H1 (cell line): ENCODE data around the gene ADM5. TPM values are rescaled to one million over a fixed set of nuclear protein-coding genes. Genes with fewer than 3 reads are reported as not detected.

Experiments used
- CTCF ChIA-PET: fragments of 300-600 bp; sonication (Branson Sonifier 250); formaldehyde crosslinking; loops from one replicate; lab custom pipeline; 2021; ENCODE audit not compliant: partially characterized antibody; lab: Charles Lee
- POLR2A ChIA-PET: fragments of 300-600 bp; sonication (Branson Sonifier 250); formaldehyde crosslinking; loops from one replicate; lab custom pipeline; 2021; ENCODE audit warnings: inconsistent platforms; ENCODE audit not compliant: partially characterized antibody; lab: Charles Lee
- DNase-seq, 2 experiments: peaks; one replicate each; pipeline versions ENCODE4 v3.0.0 to v3.0.0-alpha.2; 2010 to 2022; ENCODE audit warnings: low spot score in 2 of 2, low read depth in 1 of 2, mixed read lengths in 1 of 2
- FAIRE-seq: peaks from 2 replicates; lab custom pipeline; 2011; peaks lifted over from hg19 to GRCh38; lab: Jason Lieb, UNC
- H2AFZ ChIP-seq: 2 replicates; pipeline ENCODE4 v1.8.1; 2012; ENCODE audit warnings: low read length, inconsistent platforms
- H2AK5ac ChIP-seq: 2 replicates; pipeline ENCODE4 v1.6.1; 2013; ENCODE audit warnings: low read depth, low read length
- H2BK120ac ChIP-seq: replicated peaks from 2 replicates; pipeline ENCODE3; 2013; ENCODE audit warnings: low read depth, low read length, inconsistent platforms
- H2BK12ac ChIP-seq: 2 replicates; pipeline ENCODE4 v1.6.1; 2013; ENCODE audit warnings: low read depth, low read length
- H2BK15ac ChIP-seq: 2 replicates; pipeline ENCODE4 v1.6.1; 2013; ENCODE audit warnings: low read length
- H2BK20ac ChIP-seq: 2 replicates; pipeline ENCODE4 v1.6.1; 2013; ENCODE audit warnings: low read length
- H2BK5ac ChIP-seq: 2 replicates; pipeline ENCODE4 v1.6.1; 2013; ENCODE audit warnings: low read depth, low read length
- H3K14ac ChIP-seq: 2 replicates; pipeline ENCODE4 v1.6.1; 2013; ENCODE audit warnings: inconsistent platforms; ENCODE audit not compliant: insufficient read length
- H3K18ac ChIP-seq: 2 replicates; pipeline ENCODE4 v1.6.1; 2013; ENCODE audit warnings: low read length; ENCODE audit errors: extremely low read depth
- H3K23ac ChIP-seq: 2 replicates; pipeline ENCODE4 v1.6.1; 2013; ENCODE audit warnings: inconsistent platforms; ENCODE audit not compliant: insufficient read length
- H3K23me2 ChIP-seq: 2 replicates; pipeline ENCODE4 v1.6.1; 2013; ENCODE audit warnings: low read depth, low read length
- H3K27ac ChIP-seq: 2 replicates; pipeline ENCODE4 v1.6.1; 2011; ENCODE audit warnings: low read depth, low read length, inconsistent platforms
- H3K27me3 ChIP-seq, 4 experiments: replicated peaks in 1 of 4; 1 replicate in 1 of 4; 2 replicates in 3 of 4; pipeline versions ENCODE4 v1.6.1 to v1.8.1; 2011 to 2013; ENCODE audit warnings: low read length in 3 of 4, mild to moderate bottlenecking in 3 of 4, inconsistent platforms in 2 of 4, mixed read lengths in 2 of 4, moderate library complexity in 1 of 4; ENCODE audit not compliant: control insufficient read depth in 3 of 4, insufficient read depth in 3 of 4; ENCODE audit errors: extremely low read depth in 1 of 4
- H3K36me3 ChIP-seq, 4 experiments: 2 replicates each; pipeline versions ENCODE4 v1.6.1 to v1.8.1; 2011 to 2013; ENCODE audit warnings: mild to moderate bottlenecking in 4 of 4, low read length in 3 of 4, moderate library complexity in 2 of 4, control low read depth in 1 of 4, inconsistent platforms in 1 of 4; ENCODE audit not compliant: insufficient read depth in 4 of 4, control insufficient read depth in 2 of 4
- H3K4ac ChIP-seq: replicated peaks from 2 replicates; pipeline ENCODE3; 2013; ENCODE audit warnings: low read length, low read depth, mixed read lengths, inconsistent platforms; ENCODE audit not compliant: insufficient read length
- H3K4me1 ChIP-seq, 4 experiments: replicated peaks in 1 of 4; 1 replicate in 1 of 4; 2 replicates in 3 of 4; pipeline versions ENCODE4 v1.6.1 to v1.8.1; 2011 to 2013; ENCODE audit warnings: low read length in 3 of 4, inconsistent platforms in 2 of 4, mixed read lengths in 1 of 4; ENCODE audit not compliant: insufficient read depth in 4 of 4, control insufficient read depth in 3 of 4
- H3K4me2 ChIP-seq, 2 experiments: 2 replicates each; pipeline versions ENCODE4 v1.6.1 to v1.8.1; 2011 to 2013; ENCODE audit warnings: low read depth in 2 of 2, low read length in 2 of 2, control low read depth in 1 of 2, inconsistent platforms in 1 of 2, mild to moderate bottlenecking in 1 of 2; ENCODE audit not compliant: insufficient read depth in 1 of 2
- H3K4me3 ChIP-seq, 4 experiments: fragments of 200-600, 300-600 bp in 1 of 4; sonication (generic), shearing (Covaris generic), sonication (Bioruptor Twin) in 1 of 4; 2 replicates each; pipeline versions ENCODE4 v1.5.1 to v1.8.1; 2011 to 2016; ENCODE audit warnings: low read length in 4 of 4, low read depth in 3 of 4, control low read depth in 2 of 4, inconsistent platforms in 2 of 4, mild to moderate bottlenecking in 2 of 4, mixed read lengths in 1 of 4, moderate library complexity in 1 of 4; ENCODE audit not compliant: insufficient read depth in 2 of 4; ENCODE audit errors: extremely low read depth in 1 of 4
- H3K56ac ChIP-seq: replicated peaks from 2 replicates; pipeline ENCODE3; 2013; ENCODE audit warnings: low read depth, mild to moderate bottlenecking, mixed read lengths, low read length, inconsistent platforms; ENCODE audit not compliant: insufficient read length
- H3K79me1 ChIP-seq: 2 replicates; pipeline ENCODE4 v1.6.1; 2013; ENCODE audit warnings: low read depth, low read length, control low read depth
- H3K79me2 ChIP-seq, 2 experiments: 2 replicates each; pipeline versions ENCODE4 v1.6.1 to v1.8.1; 2012 to 2013; ENCODE audit warnings: low read length in 2 of 2, mild to moderate bottlenecking in 2 of 2, inconsistent platforms in 1 of 2; ENCODE audit not compliant: insufficient read depth in 2 of 2, control insufficient read depth in 1 of 2
- H3K9ac ChIP-seq, 4 experiments: replicated peaks in 1 of 4; 1 replicate in 1 of 4; 2 replicates in 3 of 4; pipeline versions ENCODE4 v1.6.1 to v1.8.1; 2011 to 2013; ENCODE audit warnings: low read depth in 3 of 4, low read length in 3 of 4, control low read depth in 2 of 4, mild to moderate bottlenecking in 2 of 4, moderate library complexity in 2 of 4, inconsistent platforms in 1 of 4; ENCODE audit errors: extremely low read depth in 1 of 4
- H3K9me3 ChIP-seq, 2 experiments: 2 replicates each; pipeline versions ENCODE4 v1.6.1 to v1.8.1; 2012 to 2013; ENCODE audit warnings: mild to moderate bottlenecking in 2 of 2, moderate library complexity in 2 of 2, control low read depth in 1 of 2, inconsistent platforms in 1 of 2, low read depth in 1 of 2, low read length in 1 of 2, mixed read lengths in 1 of 2; ENCODE audit not compliant: insufficient read depth in 2 of 2
- H4K20me1 ChIP-seq, 2 experiments: replicated peaks in 1 of 2; 2 replicates each; pipeline versions ENCODE3 to v1.8.1; 2011 to 2013; ENCODE audit warnings: inconsistent platforms in 2 of 2, low read length in 2 of 2, mild to moderate bottlenecking in 1 of 2; ENCODE audit not compliant: insufficient read depth in 2 of 2, control insufficient read depth in 1 of 2
- H4K5ac ChIP-seq: 2 replicates; pipeline ENCODE4 v1.6.1; 2013; ENCODE audit warnings: low read length, low read depth, mixed read lengths, inconsistent platforms; ENCODE audit not compliant: insufficient read length
- H4K8ac ChIP-seq: 2 replicates; pipeline ENCODE4 v1.8.0; 2013; ENCODE audit warnings: mild to moderate bottlenecking, moderate library complexity, low read length, inconsistent platforms; ENCODE audit not compliant: insufficient read depth; ENCODE audit errors: extremely low read depth
- H4K91ac ChIP-seq: replicated peaks from 2 replicates; pipeline ENCODE3; 2013; ENCODE audit warnings: low read length, mixed read lengths, inconsistent platforms; ENCODE audit not compliant: insufficient read length
- CTBP2 ChIP-seq: IDR thresholded peaks from 2 replicates; pipeline ENCODE4 v1.7.0; 2011; ENCODE audit warnings: borderline replicate concordance, mild to moderate bottlenecking, moderate library complexity, mixed read lengths, low read length; ENCODE audit not compliant: insufficient read depth, insufficient read length
- POLR2A ChIP-seq, 2 experiments: IDR thresholded peaks; 1 replicate in 1 of 2; 2 replicates in 1 of 2; pipeline ENCODE4 v1.6.1; 2011; ENCODE audit warnings: low read depth in 2 of 2, low read length in 2 of 2, mild to moderate bottlenecking in 2 of 2; ENCODE audit errors: control extremely low read depth in 1 of 2
- WGBS, 2 experiments: shearing (Covaris generic) in 1 of 2; methylation state at CpG; one replicate each; pipeline versions ENCODE4 v1.1.6 to v1.1.7; 2013 to 2015; ENCODE audit warnings: low lambda C conversion rate in 2 of 2, mixed read lengths in 2 of 2, inconsistent platforms in 1 of 2, low coverage in 1 of 2, missing lambda C conversion rate in 1 of 2; ENCODE audit not compliant: insufficient replicate concordance in 2 of 2, insufficient coverage in 1 of 2, insufficient read length in 1 of 2; ENCODE audit errors: extremely low coverage in 1 of 2, missing lambda C conversion rate in 1 of 2; 5-methylcytosine and 5-hydroxymethylcytosine counted together
- polyA plus RNA-seq, 7 experiments: library from polyadenylated mRNA; depleted of rRNA in 3 of 7; stranded (reverse) in 5 of 7; unstranded in 2 of 7; fragments of >200 nt in 5 of 7; fragments of 200-250 nt in 2 of 7; gene quantifications; 1 replicate in 5 of 7; 2 replicates in 1 of 7; 4 replicates in 1 of 7; pipeline versions ENCODE4 v1.2.1 to v1.2.3, GENCODE V29; 2011 to 2013; ENCODE audit warnings: missing spikeins in 2 of 7, mixed read lengths in 2 of 7
- total RNA-seq: library from RNA; stranded (reverse); fragmentation: NEBNext Ultra II Directional; extraction: Animal tissue kit (Norgen Biotek cat#: 25700); gene quantifications from 2 replicates; pipeline ENCODE4 v1.2.1, GENCODE V29; 2021

The ADM5 gene
- total and polyA plus RNA-seq, 2 of the 8 experiments (the other 6 are each of a cell fraction or from before 2014, with no cell fraction given): 2.5 to 2.6 TPM

GRCh38 chr19:49678985-49679770 is 10.2 kb upstream of the ADM5 start:
- Histone ChIP-seq H3K79me2 (peaks cover 17 to 50% of the 10 kb centered on the region in 2 experiments), H3K4me3 (peak overlapping the region in 1 of 4 experiments; percentile 45; a peak in 2 of 8 replicates), H4K91ac (no peak overlapping the region), H2BK12ac (no peak overlapping the region), H3K36me3 (peaks cover 16 to 26% (median 21%) of the 10 kb centered on the region in 4 experiments), H3K4me1 (peaks cover 2 to 17% (median 11%) of the 10 kb centered on the region in 4 experiments), H2AK5ac (no peak overlapping the region), H3K27me3 (no peaks in the 10 kb centered on the region), H3K14ac (no peak overlapping the region), H2BK120ac (no peak overlapping the region), H3K79me1 (peaks cover 9% of the 10 kb centered on the region), H3K9ac (no peak overlapping the region), H2AFZ (no peak overlapping the region), H2BK5ac (no peak overlapping the region), H4K20me1 (peaks cover 24 to 37% of the 10 kb centered on the region in 2 experiments), H2BK20ac (no peak overlapping the region), H3K4ac (no peak overlapping the region), H3K18ac (no peak overlapping the region), H3K23me2 (peaks cover 4% of the 10 kb centered on the region), H3K23ac (no peak overlapping the region), H3K27ac (no peak overlapping the region), H4K5ac (no peak overlapping the region), H3K4me2 (peak overlapping the region; percentile 58 to 60; a peak in 3 of 4 replicates), H2BK15ac (no peak overlapping the region), H3K9me3 (no peaks in the 10 kb centered on the region), H3K56ac (no peak overlapping the region), H4K8ac (0 out of 2 replicates have a peak overlapping the region, but pooled peaks have one; percentile 45)
- ChIA-PET CTCF (interaction anchor here (0.7 to 3.2 kb wide), 14 partner anchors 8 to 1507 kb away, joined by 3 to 23 read pairs (median 4); partner anchors contain the start of genes ADM5, BCL2L12, CPT1C and IRF3), POLR2A (interaction anchor here (0.6 to 14.5 kb wide), 17 partner anchors 11 to 208 kb away, joined by 3 to 275 read pairs (median 4); partner anchors contain the start of genes ADM5, BCL2L12, CPT1C and IRF3)
- DNase-seq: no peak
- no peak for FAIRE-seq
- TF ChIP-seq CTBP2 (no peak), POLR2A (IDR thresholded peaks at IDR 0.05; ENCODE audit: control extremely low read depth in 1 of 2, low read depth in 2 of 2, low read length in 2 of 2) (0 out of 3 replicates have a peak, but pooled peaks of 1 of the 2 experiments have one; percentile 19)
- 81% methylated on average over 12 of the region's 12 CpGs; no CpG with 5 or more reads in 1 of the 2 experiments for WGBS, 2 experiments
